Measurements from ENCODE around the gene WIPF1.

DNA sequence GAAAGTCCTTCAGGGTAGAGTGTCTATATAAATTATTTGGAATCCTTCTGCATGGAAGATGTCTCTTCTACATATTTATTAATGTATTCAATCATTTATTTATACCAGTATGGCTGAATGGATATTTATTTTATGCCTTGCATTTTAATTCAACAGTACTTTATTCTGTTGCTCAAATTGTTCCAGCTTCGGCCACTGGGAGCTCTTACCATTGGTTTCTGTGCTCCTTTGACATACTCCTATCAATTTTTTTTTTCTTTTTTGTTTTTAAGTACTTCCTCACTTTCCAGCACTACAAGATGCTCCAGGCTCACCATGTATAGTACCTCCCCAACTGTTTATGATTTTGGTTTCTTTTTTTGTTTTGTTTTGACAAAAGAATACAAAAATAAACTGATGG lies 39.4 kb upstream of the WIPF1 start:
- TF ChIP-seq, protein P1, sequence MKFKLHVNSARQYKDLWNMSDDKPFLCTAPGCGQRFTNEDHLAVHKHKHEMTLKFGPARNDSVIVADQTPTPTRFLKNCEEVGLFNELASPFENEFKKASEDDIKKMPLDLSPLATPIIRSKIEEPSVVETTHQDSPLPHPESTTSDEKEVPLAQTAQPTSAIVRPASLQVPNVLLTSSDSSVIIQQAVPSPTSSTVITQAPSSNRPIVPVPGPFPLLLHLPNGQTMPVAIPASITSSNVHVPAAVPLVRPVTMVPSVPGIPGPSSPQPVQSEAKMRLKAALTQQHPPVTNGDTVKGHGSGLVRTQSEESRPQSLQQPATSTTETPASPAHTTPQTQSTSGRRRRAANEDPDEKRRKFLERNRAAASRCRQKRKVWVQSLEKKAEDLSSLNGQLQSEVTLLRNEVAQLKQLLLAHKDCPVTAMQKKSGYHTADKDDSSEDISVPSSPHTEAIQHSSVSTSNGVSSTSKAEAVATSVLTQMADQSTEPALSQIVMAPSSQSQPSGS (tag by site-specific recombination; IDR thresholded peaks at IDR 0.05; ENCODE audit: low read depth): no peak
- TF ChIP-seq, protein P2, sequence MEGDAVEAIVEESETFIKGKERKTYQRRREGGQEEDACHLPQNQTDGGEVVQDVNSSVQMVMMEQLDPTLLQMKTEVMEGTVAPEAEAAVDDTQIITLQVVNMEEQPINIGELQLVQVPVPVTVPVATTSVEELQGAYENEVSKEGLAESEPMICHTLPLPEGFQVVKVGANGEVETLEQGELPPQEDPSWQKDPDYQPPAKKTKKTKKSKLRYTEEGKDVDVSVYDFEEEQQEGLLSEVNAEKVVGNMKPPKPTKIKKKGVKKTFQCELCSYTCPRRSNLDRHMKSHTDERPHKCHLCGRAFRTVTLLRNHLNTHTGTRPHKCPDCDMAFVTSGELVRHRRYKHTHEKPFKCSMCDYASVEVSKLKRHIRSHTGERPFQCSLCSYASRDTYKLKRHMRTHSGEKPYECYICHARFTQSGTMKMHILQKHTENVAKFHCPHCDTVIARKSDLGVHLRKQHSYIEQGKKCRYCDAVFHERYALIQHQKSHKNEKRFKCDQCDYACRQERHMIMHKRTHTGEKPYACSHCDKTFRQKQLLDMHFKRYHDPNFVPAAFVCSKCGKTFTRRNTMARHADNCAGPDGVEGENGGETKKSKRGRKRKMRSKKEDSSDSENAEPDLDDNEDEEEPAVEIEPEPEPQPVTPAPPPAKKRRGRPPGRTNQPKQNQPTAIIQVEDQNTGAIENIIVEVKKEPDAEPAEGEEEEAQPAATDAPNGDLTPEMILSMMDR (tag by site-specific recombination; IDR thresholded peaks at IDR 0.05): no peak
